K562 (cell line): ENCODE data around the gene GNB2. TPM values are rescaled to one million over a fixed set of nuclear protein-coding genes. Genes with fewer than 3 reads are reported as not detected.

Experiments used
- CCNT2 ChIP-seq: IDR thresholded peaks from 2 replicates; pipeline ENCODE4 v1.6.1; 2011; ENCODE audit warnings: borderline replicate concordance, low read depth, mild to moderate bottlenecking, moderate library complexity, mixed read lengths, low read length; ENCODE audit not compliant: insufficient read length; ENCODE audit errors: extremely low read depth
- CHD1 ChIP-seq: fragments of 200-600 bp; sonication (generic); IDR thresholded peaks from one replicate; pipeline ENCODE4 v1.6.1; 2012; ENCODE audit warnings: mild to moderate bottlenecking, moderate library complexity, low read length, inconsistent platforms
- CREB5 ChIP-seq: fragments of 250-450 bp; sonication (Bioruptor Pico); IDR thresholded peaks from 2 replicates; pipeline ENCODE4 v1.5.0; 2020; ENCODE audit warnings: mild to moderate bottlenecking
- PCBP2 ChIP-seq: fragments of 200-400 bp; formaldehyde crosslinking; IDR thresholded peaks from 2 replicates; pipeline ENCODE4 v1.6.1; 2018; ENCODE audit warnings: low read length, low read depth, mild to moderate bottlenecking, moderate library complexity; ENCODE audit not compliant: poor library complexity, severe bottlenecking
- REST ChIP-seq, 2 experiments: fragments of 450-650 bp; formaldehyde crosslinking in 1 of 2; IDR thresholded peaks; 2 replicates each; pipeline versions ENCODE4 v1.4.0 to v1.6.1; 2014 to 2020; ENCODE audit warnings: mild to moderate bottlenecking in 2 of 2, borderline replicate concordance in 1 of 2, low read depth in 1 of 2
- SMARCB1 ChIP-seq: IDR thresholded peaks from 2 replicates; pipeline ENCODE4 v1.6.1; 2011; ENCODE audit warnings: improper control_type of control experiment, low read depth; ENCODE audit not compliant: insufficient read length
- SMC3 ChIP-seq: conservative IDR thresholded peaks from 2 replicates; pipeline ENCODE4 v1.6.1; 2011; ENCODE audit warnings: low read depth, low read length, improper control_type of control experiment; ENCODE audit not compliant: insufficient read depth
- polyA plus RNA-seq, 8 experiments: library from polyadenylated mRNA; depleted of rRNA in 4 of 8; stranded (reverse) in 5 of 8; unstranded in 3 of 8; fragments of >200 nt; fragmentation: Nextera tagmentation in 2 of 8; fragmentation: Illumina TruSeq in 1 of 8; extraction: Ambion mirVana in 2 of 8; extraction: Trizol in 1 of 8; gene quantifications; 2 replicates each; pipeline versions ENCODE4 v1.2.1 to v1.2.3, GENCODE V29; 2011 to 2014; ENCODE audit warnings: inconsistent platforms in 1 of 8, missing spikeins in 1 of 8
- total RNA-seq, 7 experiments: library from RNA; depleted of rRNA in 6 of 7; stranded (reverse); fragments of >200 nt in 6 of 7; fragmentation: Illumina TruSeq in 2 of 7; extraction: Trizol in 2 of 7; gene quantifications; 2 replicates each; pipeline versions ENCODE4 v1.2.1 to v1.2.3, GENCODE V29; 2011 to 2021; ENCODE audit warnings: low replicate concordance in 1 of 7
- TF ChIP-seq, protein P1 (sequence below): fragments of 450-650 bp; formaldehyde crosslinking; conservative IDR thresholded peaks from 2 replicates; pipeline ENCODE4 v1.4.0; 2022; ENCODE audit warnings: mild to moderate bottlenecking, missing genetic modification characterization
- TF ChIP-seq, protein P2 (sequence below): fragments of 450-650 bp; formaldehyde crosslinking; IDR thresholded peaks from 2 replicates; pipeline ENCODE4 v1.4.0; 2020; ENCODE audit warnings: mild to moderate bottlenecking, mixed read lengths
- TF ChIP-seq, protein P3 (sequence below): fragments of 450-650 bp; IDR thresholded peaks from 2 replicates; pipeline ENCODE4 v1.6.1; 2016; ENCODE audit warnings: low read depth, mild to moderate bottlenecking, moderate library complexity

GNB2 gene
- total and polyA plus RNA-seq, 9 of the 15 experiments (the other 6 are each of a cell fraction or from before 2014, with no cell fraction given) = 0.65 to 320 (median 104) TPM

- no peak for TF ChIP-seq REST (IDR thresholded peaks at IDR 0.05; ENCODE audit: borderline replicate concordance)
- no peak; the same call in 1 of the 2 replicates for TF ChIP-seq REST (CRISPR knock-in tag; IDR thresholded peaks at IDR 0.05; ENCODE audit: low read depth)
- TF ChIP-seq SMARCB1 = no peak
- no peak for TF ChIP-seq SMC3
- TF ChIP-seq CREB5 = no peak
- TF ChIP-seq, protein P1, sequence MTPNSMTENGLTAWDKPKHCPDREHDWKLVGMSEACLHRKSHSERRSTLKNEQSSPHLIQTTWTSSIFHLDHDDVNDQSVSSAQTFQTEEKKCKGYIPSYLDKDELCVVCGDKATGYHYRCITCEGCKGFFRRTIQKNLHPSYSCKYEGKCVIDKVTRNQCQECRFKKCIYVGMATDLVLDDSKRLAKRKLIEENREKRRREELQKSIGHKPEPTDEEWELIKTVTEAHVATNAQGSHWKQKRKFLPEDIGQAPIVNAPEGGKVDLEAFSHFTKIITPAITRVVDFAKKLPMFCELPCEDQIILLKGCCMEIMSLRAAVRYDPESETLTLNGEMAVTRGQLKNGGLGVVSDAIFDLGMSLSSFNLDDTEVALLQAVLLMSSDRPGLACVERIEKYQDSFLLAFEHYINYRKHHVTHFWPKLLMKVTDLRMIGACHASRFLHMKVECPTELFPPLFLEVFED (CRISPR knock-in tag) = 0 out of 2 replicates have a peak, but pooled peaks have one; percentile 64
- TF ChIP-seq PCBP2 = no peak
- peak; percentile 84 for TF ChIP-seq CCNT2
- TF ChIP-seq, protein P2, sequence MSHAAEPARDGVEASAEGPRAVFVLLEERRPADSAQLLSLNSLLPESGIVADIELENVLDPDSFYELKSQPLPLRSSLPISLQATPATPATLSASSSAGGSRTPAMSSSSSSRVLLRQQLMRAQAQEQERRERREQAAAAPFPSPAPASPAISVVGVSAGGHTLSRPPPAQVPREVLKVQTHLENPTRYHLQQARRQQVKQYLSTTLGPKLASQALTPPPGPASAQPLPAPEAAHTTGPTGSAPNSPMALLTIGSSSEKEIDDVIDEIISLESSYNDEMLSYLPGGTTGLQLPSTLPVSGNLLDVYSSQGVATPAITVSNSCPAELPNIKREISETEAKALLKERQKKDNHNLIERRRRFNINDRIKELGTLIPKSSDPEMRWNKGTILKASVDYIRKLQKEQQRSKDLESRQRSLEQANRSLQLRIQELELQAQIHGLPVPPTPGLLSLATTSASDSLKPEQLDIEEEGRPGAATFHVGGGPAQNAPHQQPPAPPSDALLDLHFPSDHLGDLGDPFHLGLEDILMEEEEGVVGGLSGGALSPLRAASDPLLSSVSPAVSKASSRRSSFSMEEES (CRISPR knock-in tag) = no peak
- TF ChIP-seq CHD1 = peak; percentile 58
- TF ChIP-seq, protein P3, sequence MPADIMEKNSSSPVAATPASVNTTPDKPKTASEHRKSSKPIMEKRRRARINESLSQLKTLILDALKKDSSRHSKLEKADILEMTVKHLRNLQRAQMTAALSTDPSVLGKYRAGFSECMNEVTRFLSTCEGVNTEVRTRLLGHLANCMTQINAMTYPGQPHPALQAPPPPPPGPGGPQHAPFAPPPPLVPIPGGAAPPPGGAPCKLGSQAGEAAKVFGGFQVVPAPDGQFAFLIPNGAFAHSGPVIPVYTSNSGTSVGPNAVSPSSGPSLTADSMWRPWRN = 0 out of 2 replicates have a peak, but pooled peaks have one; percentile 16
Observed at GRCh38 chr7:100705753-100706671, 32.5 kb downstream of the GNB2 start, which contains the start of gene POP7 (continued).
